ENCODE data around the gene CUBN. TPM values are rescaled to one million over a fixed set of nuclear protein-coding genes. Genes with fewer than 3 reads are reported as not detected.

Gene CUBN
- total and polyA plus RNA-seq, 8 donors, result under 0.01 to 16.3 (median 1.2) TPM

- Histone ChIP-seq H3K36me3 (peaks cover 0 to 4% (median 0%) of the 10 kb centered on the region in 4 donors), H3K4me3 (no peak overlapping the region), H3K27ac (no peak overlapping the region), H3K9me3 (no peaks in the 10 kb centered on the region), H3K27me3 (no peaks in the 10 kb centered on the region), H3K4me1 (no peaks in the 10 kb centered on the region)
- 73 to 89% (median 85%) methylated on average over 2 of the region's 2 CpGs for WGBS, 5 donors
- TF ChIP-seq EP300 (IDR thresholded peaks at IDR 0.05) (no peak), CTCF (IDR thresholded peaks at IDR 0.05) (no peak), POLR2A (IDR thresholded peaks at IDR 0.05) (no peak), POLR2AphosphoS5 (IDR thresholded peaks at IDR 0.05) (no peak)
- intact Hi-C loops (cut with DNase I; ENCODE audit: low total_unique reads), result no loop called here
- no peak for DNase-seq
Measured at GRCh38 chr10:17157024-17157423, 27.4 kb upstream of the CUBN start.

GRCh38 chr10:17155826-17156225 is 26.2 kb upstream of the CUBN start:
- intact Hi-C loops (cut with DNase I; ENCODE audit: low total_unique reads), result no loop called here

GRCh38 chr10:17154116-17154515 is 24.5 kb upstream of the CUBN start:
- Histone ChIP-seq H3K4me3 (no peak overlapping the region), H3K4me1 (no peaks in the 10 kb centered on the region), H3K27me3 (no peaks in the 10 kb centered on the region), H3K27ac (no peak overlapping the region), H3K9me3 (no peaks in the 10 kb centered on the region), H3K36me3 (peaks cover 0 to 4% (median 0%) of the 10 kb centered on the region in 4 donors)
- intact Hi-C loops (cut with DNase I; ENCODE audit: low total_unique reads), result no loop called here
- TF ChIP-seq EP300 (IDR thresholded peaks at IDR 0.05) (no peak), POLR2A (IDR thresholded peaks at IDR 0.05) (no peak), POLR2AphosphoS5 (IDR thresholded peaks at IDR 0.05) (no peak), CTCF (IDR thresholded peaks at IDR 0.05) (no peak)
- no peak for DNase-seq

More at GRCh38 chr10:17155826-17156225, 26.2 kb upstream of the CUBN start:
- no peak overlapping the region for H3K4me3 ChIP-seq
- TF ChIP-seq CTCF (IDR thresholded peaks at IDR 0.05) (no peak), EP300 (IDR thresholded peaks at IDR 0.05) (no peak), POLR2AphosphoS5 (IDR thresholded peaks at IDR 0.05) (no peak), POLR2A (IDR thresholded peaks at IDR 0.05) (no peak)
- no peaks in the 10 kb centered on the region for H3K4me1 ChIP-seq
- H3K9me3 ChIP-seq, result no peaks in the 10 kb centered on the region
- no peak for DNase-seq
- no peak overlapping the region for H3K27ac ChIP-seq
- no peaks in the 10 kb centered on the region for H3K27me3 ChIP-seq
- peaks cover 0 to 4% (median 0%) of the 10 kb centered on the region in 4 donors for H3K36me3 ChIP-seq

- H3K36me3 ChIP-seq, result peaks cover 0 to 4% (median 0%) of the 10 kb centered on the region in 4 donors
- 86 to 93% (median 90%) methylated on average over 5 of the region's 5 CpGs for WGBS, 5 donors
- no peak overlapping the region for H3K27ac ChIP-seq
- DNase-seq, result no peak
- intact Hi-C loops (cut with DNase I; ENCODE audit: low total_unique reads), result no loop called here
- no peak overlapping the region for H3K4me3 ChIP-seq
- no peak for TF ChIP-seq POLR2AphosphoS5 (IDR thresholded peaks at IDR 0.05)
- TF ChIP-seq POLR2A (IDR thresholded peaks at IDR 0.05), result no peak
- TF ChIP-seq EP300 (IDR thresholded peaks at IDR 0.05), result no peak
- no peak for TF ChIP-seq CTCF (IDR thresholded peaks at IDR 0.05)
- no peaks in the 10 kb centered on the region for H3K27me3 ChIP-seq
- H3K4me1 ChIP-seq, result no peaks in the 10 kb centered on the region
- no peaks in the 10 kb centered on the region for H3K9me3 ChIP-seq
Measured at GRCh38 chr10:17153321-17153720, 23.7 kb upstream of the CUBN start.
